ENCODE results near the gene TNRC6C. TPM values are rescaled to one million over a fixed set of nuclear protein-coding genes. Genes with fewer than 3 reads are reported as not detected.

The TNRC6C gene
- total and polyA plus RNA-seq, 2 donors, result 11.8 to 12.0 TPM

DNA sequence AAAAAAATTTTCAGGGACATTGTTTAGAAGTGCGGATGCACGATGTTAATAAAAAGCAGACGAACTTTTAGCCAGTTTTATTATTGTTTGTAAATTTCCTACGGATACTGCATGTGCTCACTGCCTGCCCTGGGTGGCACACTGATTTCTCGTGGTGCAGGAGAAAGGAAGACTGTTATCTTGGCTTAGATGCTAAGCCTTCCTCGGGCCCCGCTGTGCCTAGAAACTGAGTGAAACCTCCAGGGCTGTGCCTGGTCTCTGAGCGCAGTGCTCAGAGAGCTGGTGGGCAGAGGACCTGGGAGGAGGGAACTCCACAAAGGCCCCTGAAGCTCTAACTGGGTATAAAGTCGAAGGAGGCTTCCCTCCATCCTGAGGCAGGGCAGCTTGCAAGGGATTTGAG, 35.4 kb upstream of the TNRC6C start:
- no peak for DNase-seq (ENCODE audit: low read depth in 6 of 9, low spot score in 9 of 9)
- H3K4me1 ChIP-seq (ENCODE audit: control insufficient read depth in 2 of 2, insufficient read depth in 2 of 2, low read length in 2 of 2), result peaks cover 31 to 51% of the 10 kb centered on the region in 2 donors
- peaks cover 0 to 9% of the 10 kb centered on the region in 2 donors for H3K9me3 ChIP-seq (ENCODE audit: control insufficient read depth in 2 of 2, insufficient read depth in 1 of 2, low read length in 1 of 2)
- no peaks in the 10 kb centered on the region for H3K36me3 ChIP-seq (ENCODE audit: control insufficient read depth in 2 of 2, insufficient read depth in 2 of 2, low read length in 1 of 2)
- no peak overlapping the region for H3K27ac ChIP-seq (ENCODE audit: low read depth in 1 of 2, low read length in 1 of 2)
- no peak overlapping the region for H3K4me3 ChIP-seq (ENCODE audit: low read length in 2 of 2)
- peaks cover 0 to 12% of the 10 kb centered on the region in 2 donors for H3K27me3 ChIP-seq (ENCODE audit: control insufficient read depth in 2 of 2, insufficient read depth in 1 of 2, low read length in 1 of 2)
- WGBS, result 90% methylated on average over 9 of the region's 9 CpGs

DNA sequence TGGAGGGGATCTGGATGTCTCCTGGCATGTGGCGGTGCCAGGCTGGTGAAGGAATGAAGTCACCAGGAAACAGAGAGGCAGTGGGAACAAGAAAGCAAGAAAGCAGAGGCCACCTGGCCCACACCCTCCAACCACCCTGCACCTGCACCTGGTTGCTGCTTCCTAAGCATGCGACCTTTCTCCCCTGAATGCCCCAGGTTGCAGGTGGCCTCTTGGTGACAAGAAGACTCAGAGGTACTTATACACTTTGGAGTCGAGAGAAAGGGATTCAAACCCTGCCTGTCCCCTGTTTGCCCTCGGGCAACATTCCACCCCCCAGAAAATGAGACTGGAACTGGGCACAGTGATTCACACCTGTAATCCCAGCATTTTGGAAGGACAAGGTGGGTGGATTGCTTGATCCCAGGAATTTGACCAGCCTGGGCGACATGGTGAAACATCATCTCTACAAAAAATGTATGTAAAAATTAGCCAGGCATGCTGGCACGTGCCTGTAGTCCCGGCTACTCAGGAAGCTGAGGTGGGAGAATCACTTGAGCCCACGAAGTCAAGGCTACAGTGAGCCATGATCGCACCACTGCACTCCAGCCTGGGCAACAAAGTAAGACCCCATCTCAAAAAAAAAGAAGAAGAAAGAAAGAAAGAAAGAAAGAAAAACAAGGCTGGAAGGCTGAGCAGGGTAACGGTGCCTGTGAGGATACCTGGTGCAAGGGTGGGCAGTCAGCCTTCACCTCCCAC, 34.6 kb upstream of the TNRC6C start:
- no peak overlapping the region for H3K4me3 ChIP-seq (ENCODE audit: low read length in 2 of 2)
- H3K9me3 ChIP-seq (ENCODE audit: control insufficient read depth in 2 of 2, insufficient read depth in 1 of 2, low read length in 1 of 2), result peaks cover 0 to 9% of the 10 kb centered on the region in 2 donors
- no peaks in the 10 kb centered on the region for H3K36me3 ChIP-seq (ENCODE audit: control insufficient read depth in 2 of 2, insufficient read depth in 2 of 2, low read length in 1 of 2)
- H3K27me3 ChIP-seq (ENCODE audit: control insufficient read depth in 2 of 2, insufficient read depth in 1 of 2, low read length in 1 of 2), result peaks cover 0 to 12% of the 10 kb centered on the region in 2 donors
- DNase-seq (ENCODE audit: low read depth in 6 of 9, low spot score in 9 of 9), result peak in 3 of 9 donors; percentile 53 to 69 (median 57)
- 73% methylated on average over 10 of the region's 10 CpGs for WGBS
- no peak overlapping the region for H3K27ac ChIP-seq (ENCODE audit: low read depth in 1 of 2, low read length in 1 of 2)
- H3K4me1 ChIP-seq (ENCODE audit: control insufficient read depth in 2 of 2, insufficient read depth in 2 of 2, low read length in 2 of 2), result peaks cover 35 to 59% of the 10 kb centered on the region in 2 donors

DNA sequence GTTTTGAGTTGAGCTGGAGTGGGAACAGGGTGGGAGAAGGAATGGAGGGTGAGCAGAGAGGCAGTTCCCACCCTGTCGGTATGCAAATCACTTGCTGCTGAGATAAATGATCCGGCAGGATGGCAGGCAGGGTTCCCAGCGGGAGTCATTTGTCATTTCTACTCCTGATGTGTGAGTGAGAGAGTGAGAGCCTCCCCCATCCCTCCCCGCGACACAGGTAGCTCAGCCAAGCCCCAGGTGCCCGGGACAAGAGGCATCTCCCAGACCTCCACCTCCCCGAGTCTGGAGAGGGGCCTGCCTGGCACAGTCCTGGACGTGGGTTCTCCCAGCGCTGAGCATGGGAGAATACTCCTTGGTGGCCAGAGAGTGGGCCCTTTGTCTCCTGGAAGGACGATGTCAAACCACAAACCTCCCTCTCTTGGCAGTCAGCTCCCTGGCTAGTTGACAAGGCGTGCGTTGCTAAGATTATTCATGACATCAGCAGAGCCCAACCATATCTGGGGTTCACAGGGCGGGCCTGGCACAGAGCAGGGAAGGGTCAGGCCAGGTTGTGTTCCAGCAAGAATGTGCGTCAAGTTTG, 33.7 kb upstream of the TNRC6C start:
- Histone ChIP-seq H3K4me3 (ENCODE audit: low read length in 2 of 2) (no peak overlapping the region), H3K9me3 (ENCODE audit: control insufficient read depth in 2 of 2, insufficient read depth in 1 of 2, low read length in 1 of 2) (peaks cover 0 to 9% of the 10 kb centered on the region in 2 donors), H3K27me3 (ENCODE audit: control insufficient read depth in 2 of 2, insufficient read depth in 1 of 2, low read length in 1 of 2) (peaks cover 0 to 12% of the 10 kb centered on the region in 2 donors), H3K4me1 (ENCODE audit: control insufficient read depth in 2 of 2, insufficient read depth in 2 of 2, low read length in 2 of 2) (peaks cover 44 to 68% of the 10 kb centered on the region in 2 donors), H3K27ac (ENCODE audit: low read depth in 1 of 2, low read length in 1 of 2) (no peak overlapping the region), H3K36me3 (ENCODE audit: control insufficient read depth in 2 of 2, insufficient read depth in 2 of 2, low read length in 1 of 2) (no peaks in the 10 kb centered on the region)
- WGBS, result 89% methylated on average over 14 of the region's 14 CpGs
- no peak for DNase-seq (ENCODE audit: low read depth in 6 of 9, low spot score in 9 of 9)

- H3K27me3 ChIP-seq (ENCODE audit: control insufficient read depth in 2 of 2, insufficient read depth in 1 of 2, low read length in 1 of 2), result peaks cover 0 to 12% of the 10 kb centered on the region in 2 donors
- WGBS, result 96% methylated on average over 11 of the region's 11 CpGs
- H3K9me3 ChIP-seq (ENCODE audit: control insufficient read depth in 2 of 2, insufficient read depth in 1 of 2, low read length in 1 of 2), result peaks cover 0 to 9% of the 10 kb centered on the region in 2 donors
- DNase-seq (ENCODE audit: low read depth in 6 of 9, low spot score in 9 of 9), result no peak
- H3K36me3 ChIP-seq (ENCODE audit: control insufficient read depth in 2 of 2, insufficient read depth in 2 of 2, low read length in 1 of 2), result no peaks in the 10 kb centered on the region
- H3K4me1 ChIP-seq (ENCODE audit: control insufficient read depth in 2 of 2, insufficient read depth in 2 of 2, low read length in 2 of 2), result peaks cover 52 to 78% of the 10 kb centered on the region in 2 donors
- H3K27ac ChIP-seq (ENCODE audit: low read depth in 1 of 2, low read length in 1 of 2), result no peak overlapping the region
- H3K4me3 ChIP-seq (ENCODE audit: low read length in 2 of 2), result no peak overlapping the region
Observed at GRCh38 chr17:77925831-77926543, 32.5 kb upstream of the TNRC6C start.

- H3K36me3 ChIP-seq (ENCODE audit: control insufficient read depth in 2 of 2, insufficient read depth in 2 of 2, low read length in 1 of 2), result no peaks in the 10 kb centered on the region
- WGBS, result 95% methylated on average over 2 of the region's 2 CpGs
- no peak overlapping the region for H3K4me3 ChIP-seq (ENCODE audit: low read length in 2 of 2)
- no peak for DNase-seq (ENCODE audit: low read depth in 6 of 9, low spot score in 9 of 9)
- peaks cover 52 to 88% of the 10 kb centered on the region in 2 donors for H3K4me1 ChIP-seq (ENCODE audit: control insufficient read depth in 2 of 2, insufficient read depth in 2 of 2, low read length in 2 of 2)
- peaks cover 0 to 15% of the 10 kb centered on the region in 2 donors for H3K27me3 ChIP-seq (ENCODE audit: control insufficient read depth in 2 of 2, insufficient read depth in 1 of 2, low read length in 1 of 2)
- H3K9me3 ChIP-seq (ENCODE audit: control insufficient read depth in 2 of 2, insufficient read depth in 1 of 2, low read length in 1 of 2), result peaks cover 0 to 3% of the 10 kb centered on the region in 2 donors
- H3K27ac ChIP-seq (ENCODE audit: low read depth in 1 of 2, low read length in 1 of 2), result no peak overlapping the region
Observed at GRCh38 chr17:77926981-77927380, 31.5 kb upstream of the TNRC6C start.

- Histone ChIP-seq H3K27me3 (ENCODE audit: control insufficient read depth in 2 of 2, insufficient read depth in 1 of 2, low read length in 1 of 2) (peaks cover 0 to 15% of the 10 kb centered on the region in 2 donors), H3K36me3 (ENCODE audit: control insufficient read depth in 2 of 2, insufficient read depth in 2 of 2, low read length in 1 of 2) (no peaks in the 10 kb centered on the region)
- peak in 2 of 9 donors; percentile 53 to 66 for DNase-seq (ENCODE audit: low read depth in 6 of 9, low spot score in 9 of 9)
Observed at GRCh38 chr17:77927777-77928518, 30.6 kb upstream of the TNRC6C start.

GRCh38 chr17:77928519-77929179, 29.9 kb upstream of the TNRC6C start:
- peak in 4 of 9 donors; percentile 65 to 81 (median 68) for DNase-seq (ENCODE audit: low read depth in 6 of 9, low spot score in 9 of 9)
- 12% methylated on average over 3 of the region's 3 CpGs for WGBS
- peaks cover 0 to 13% of the 10 kb centered on the region in 2 donors for H3K27me3 ChIP-seq (ENCODE audit: control insufficient read depth in 2 of 2, insufficient read depth in 1 of 2, low read length in 1 of 2)

More at GRCh38 chr17:77927777-77928518, 30.6 kb upstream of the TNRC6C start:
- peaks cover 0 to 2% of the 10 kb centered on the region in 2 donors for H3K9me3 ChIP-seq (ENCODE audit: control insufficient read depth in 2 of 2, insufficient read depth in 1 of 2, low read length in 1 of 2)
- WGBS, result 50% methylated on average over 16 of the region's 16 CpGs
- H3K4me1 ChIP-seq (ENCODE audit: control insufficient read depth in 2 of 2, insufficient read depth in 2 of 2, low read length in 2 of 2), result peaks cover 56 to 90% of the 10 kb centered on the region in 2 donors
- no peak overlapping the region for H3K4me3 ChIP-seq (ENCODE audit: low read length in 2 of 2)
- H3K27ac ChIP-seq (ENCODE audit: low read depth in 1 of 2, low read length in 1 of 2), result peak overlapping the region in 1 of 2 donors; percentile 44

DNA sequence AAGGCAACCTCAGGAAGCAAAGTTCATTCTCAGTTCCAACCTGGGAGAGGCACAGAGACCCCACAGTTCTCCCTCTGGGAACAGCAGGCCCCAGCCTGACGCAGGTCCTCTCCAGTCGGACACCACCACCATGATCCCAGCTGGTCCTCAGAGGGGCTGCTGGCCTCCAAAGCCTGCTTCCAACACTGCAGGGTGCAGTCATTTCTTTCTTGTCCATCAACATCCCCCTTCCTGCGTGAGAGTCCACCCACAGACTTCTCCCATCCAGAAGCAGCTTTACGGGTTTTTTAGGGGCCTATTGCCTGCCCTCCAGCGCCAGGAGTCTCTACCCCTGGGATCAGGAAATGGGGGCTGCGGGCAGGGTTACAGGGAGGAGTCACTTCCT, 29.3 kb upstream of the TNRC6C start:
- Histone ChIP-seq H3K27ac (ENCODE audit: low read depth in 1 of 2, low read length in 1 of 2) (peak overlapping the region in 1 of 2 donors; percentile 44), H3K36me3 (ENCODE audit: control insufficient read depth in 2 of 2, insufficient read depth in 2 of 2, low read length in 1 of 2) (no peaks in the 10 kb centered on the region), H3K4me1 (ENCODE audit: control insufficient read depth in 2 of 2, insufficient read depth in 2 of 2, low read length in 2 of 2) (peaks cover 49 to 90% of the 10 kb centered on the region in 2 donors), H3K27me3 (ENCODE audit: control insufficient read depth in 2 of 2, insufficient read depth in 1 of 2, low read length in 1 of 2) (peaks cover 0 to 13% of the 10 kb centered on the region in 2 donors), H3K9me3 (ENCODE audit: control insufficient read depth in 2 of 2, insufficient read depth in 1 of 2, low read length in 1 of 2) (peaks cover 0 to 2% of the 10 kb centered on the region in 2 donors), H3K4me3 (ENCODE audit: low read length in 2 of 2) (peak overlapping the region in 1 of 2 donors; percentile 1)
- 54% methylated on average over 6 of the region's 6 CpGs for WGBS
- no peak for DNase-seq (ENCODE audit: low read depth in 6 of 9, low spot score in 9 of 9)

More at GRCh38 chr17:77928519-77929179, 29.9 kb upstream of the TNRC6C start:
- peak overlapping the region; percentile 1 to 4 for H3K4me3 ChIP-seq (ENCODE audit: low read length in 2 of 2)
- H3K4me1 ChIP-seq (ENCODE audit: control insufficient read depth in 2 of 2, insufficient read depth in 2 of 2, low read length in 2 of 2), result peaks cover 55 to 90% of the 10 kb centered on the region in 2 donors
- H3K9me3 ChIP-seq (ENCODE audit: control insufficient read depth in 2 of 2, insufficient read depth in 1 of 2, low read length in 1 of 2), result peaks cover 0 to 2% of the 10 kb centered on the region in 2 donors
- H3K27ac ChIP-seq (ENCODE audit: low read depth in 1 of 2, low read length in 1 of 2), result peak overlapping the region in 1 of 2 donors; percentile 44
- no peaks in the 10 kb centered on the region for H3K36me3 ChIP-seq (ENCODE audit: control insufficient read depth in 2 of 2, insufficient read depth in 2 of 2, low read length in 1 of 2)

Measured in thymus (tissue), 11 donors.